HepG2 (cell line): ENCODE measurements around the gene MBTD1. TPM values are rescaled to one million over a fixed set of nuclear protein-coding genes. Genes with fewer than 3 reads are reported as not detected.
A peak's percentile ranks its signal among the peaks of the same experiment; 100 is the strongest.

ENCODE experiments used
- FOSL1 ChIP-seq: sonication (generic); formaldehyde crosslinking; IDR thresholded peaks from 2 replicates; pipeline ENCODE4 v1.9.0; 2021; ENCODE audit warnings: missing genetic modification reagents, borderline replicate concordance
- NFRKB ChIP-seq: fragments of 450-650 bp; IDR thresholded peaks from 2 replicates; pipeline ENCODE4 v1.6.1; 2017
- REL ChIP-seq: sonication (generic); formaldehyde crosslinking; conservative IDR thresholded peaks from 2 replicates; pipeline ENCODE4 v1.8.0; 2022; ENCODE audit warnings: mild to moderate bottlenecking, missing genetic modification reagents, moderate library complexity
- SNAI1 ChIP-seq: sonication (generic); formaldehyde crosslinking; IDR thresholded peaks from 2 replicates; pipeline ENCODE4 v1.5.0; 2020; ENCODE audit warnings: mild to moderate bottlenecking, missing genetic modification reagents, borderline replicate concordance
- SNAPC2 ChIP-seq: sonication (generic); formaldehyde crosslinking; IDR thresholded peaks from 2 replicates; pipeline ENCODE4 v1.8.1; 2022; ENCODE audit warnings: mild to moderate bottlenecking, missing genetic modification reagents
- TRIM24 ChIP-seq: sonication (generic); formaldehyde crosslinking; IDR thresholded peaks from 2 replicates; pipeline ENCODE4 v1.8.0; 2022; ENCODE audit warnings: mild to moderate bottlenecking, missing genetic modification reagents
- YEATS2 ChIP-seq: sonication (generic); formaldehyde crosslinking; IDR thresholded peaks from 2 replicates; pipeline ENCODE4 v1.4.0; 2020; ENCODE audit warnings: missing genetic modification reagents, borderline replicate concordance
- ZNF337 ChIP-seq: sonication (generic); formaldehyde crosslinking; IDR thresholded peaks from 2 replicates; pipeline ENCODE4 v1.5.1; 2020; ENCODE audit warnings: missing genetic modification reagents, low read depth, mild to moderate bottlenecking, borderline replicate concordance
- ZNF766 ChIP-seq: sonication (generic); formaldehyde crosslinking; IDR thresholded peaks from 2 replicates; pipeline ENCODE4 v1.5.0; 2020; ENCODE audit warnings: missing genetic modification reagents, borderline replicate concordance
- ZNF850 ChIP-seq: sonication (generic); formaldehyde crosslinking; conservative IDR thresholded peaks from 2 replicates; pipeline ENCODE4 v1.9.0; 2021; ENCODE audit warnings: mild to moderate bottlenecking, missing genetic modification reagents
- polyA plus RNA-seq, 8 experiments: library from polyadenylated mRNA; depleted of rRNA in 3 of 8; stranded (reverse) in 7 of 8; unstranded in 1 of 8; fragments of >200 nt; fragmentation: Illumina TruSeq in 4 of 8; extraction: Trizol in 4 of 8; gene quantifications; 2 replicates each; pipeline versions ENCODE4 v1.2.1 to v1.2.3, GENCODE V29; 2011 to 2016; ENCODE audit warnings: low read depth in 4 of 8, missing spikeins in 1 of 8, mixed read lengths in 1 of 8; ENCODE audit not compliant: insufficient read depth in 1 of 8
- total RNA-seq, 5 experiments: library from RNA; depleted of rRNA; stranded (reverse); fragments of >200 nt; fragmentation: Illumina TruSeq; extraction: Trizol; gene quantifications; 2 replicates each; pipeline ENCODE4 v1.2.3, GENCODE V29; 2016; ENCODE audit warnings: low read depth in 1 of 5
- TF ChIP-seq, protein P1 (sequence below): sonication (generic); formaldehyde crosslinking; IDR thresholded peaks from 2 replicates; pipeline ENCODE4 v1.5.0; 2020; ENCODE audit warnings: mild to moderate bottlenecking, missing genetic modification reagents
- TF ChIP-seq, protein P2 (sequence below): sonication (generic); formaldehyde crosslinking; IDR thresholded peaks from 2 replicates; pipeline ENCODE4 v1.4.0; 2020; ENCODE audit warnings: mild to moderate bottlenecking, missing genetic modification reagents
- TF ChIP-seq, protein P3 (sequence below): sonication (generic); formaldehyde crosslinking; IDR thresholded peaks from 2 replicates; pipeline ENCODE4 v1.8.0; 2022; ENCODE audit warnings: mild to moderate bottlenecking, missing genetic modification reagents, moderate library complexity
- TF ChIP-seq, protein P4 (sequence below): sonication (generic); formaldehyde crosslinking; IDR thresholded peaks from 2 replicates; pipeline ENCODE4 v1.5.0; 2020; ENCODE audit warnings: missing genetic modification reagents, mild to moderate bottlenecking, borderline replicate concordance
- TF ChIP-seq, protein P5 (sequence below): sonication (generic); formaldehyde crosslinking; IDR thresholded peaks from 2 replicates; pipeline ENCODE4 v1.9.0; 2021; ENCODE audit warnings: missing genetic modification reagents, mild to moderate bottlenecking, borderline replicate concordance

MBTD1 gene
- total and polyA plus RNA-seq, 2 of the 13 experiments (the other 11 are each of a cell fraction or from before 2014, with no cell fraction given) = 20.9 TPM

DNA sequence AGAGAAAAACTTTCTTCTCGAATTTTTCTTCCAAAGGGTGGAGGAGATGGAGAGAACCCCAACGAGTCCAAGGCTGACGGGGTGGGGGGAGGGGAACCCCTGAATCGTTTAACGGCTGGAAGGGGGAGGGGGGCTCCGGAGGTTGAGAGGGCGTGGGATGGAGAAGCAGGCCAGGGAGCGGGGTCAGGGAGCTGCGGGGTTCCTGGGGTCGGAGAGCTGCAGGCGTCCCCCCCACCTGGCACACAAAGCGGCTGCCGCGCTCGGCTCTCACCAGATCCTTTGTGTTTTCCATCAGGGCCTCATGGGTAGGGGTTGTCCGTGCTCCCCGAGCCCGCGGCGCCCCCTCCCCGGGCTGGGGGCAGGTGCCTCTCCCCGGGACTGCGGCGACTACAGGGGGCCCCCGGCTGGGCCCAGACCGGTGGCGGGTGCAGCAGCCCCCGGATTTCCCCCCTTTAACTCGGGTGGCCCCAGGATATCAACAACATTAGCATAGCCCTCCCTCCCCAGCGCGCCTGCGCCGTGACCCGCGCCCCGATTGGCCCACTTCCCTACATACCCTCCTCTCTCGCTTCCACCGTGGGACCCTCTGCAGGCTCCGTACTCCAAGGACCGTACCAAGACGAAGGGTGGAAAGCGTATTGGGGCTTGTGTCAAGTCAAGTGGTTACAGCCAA, at the start of gene MBTD1 (continued):
- TF ChIP-seq, protein P1, sequence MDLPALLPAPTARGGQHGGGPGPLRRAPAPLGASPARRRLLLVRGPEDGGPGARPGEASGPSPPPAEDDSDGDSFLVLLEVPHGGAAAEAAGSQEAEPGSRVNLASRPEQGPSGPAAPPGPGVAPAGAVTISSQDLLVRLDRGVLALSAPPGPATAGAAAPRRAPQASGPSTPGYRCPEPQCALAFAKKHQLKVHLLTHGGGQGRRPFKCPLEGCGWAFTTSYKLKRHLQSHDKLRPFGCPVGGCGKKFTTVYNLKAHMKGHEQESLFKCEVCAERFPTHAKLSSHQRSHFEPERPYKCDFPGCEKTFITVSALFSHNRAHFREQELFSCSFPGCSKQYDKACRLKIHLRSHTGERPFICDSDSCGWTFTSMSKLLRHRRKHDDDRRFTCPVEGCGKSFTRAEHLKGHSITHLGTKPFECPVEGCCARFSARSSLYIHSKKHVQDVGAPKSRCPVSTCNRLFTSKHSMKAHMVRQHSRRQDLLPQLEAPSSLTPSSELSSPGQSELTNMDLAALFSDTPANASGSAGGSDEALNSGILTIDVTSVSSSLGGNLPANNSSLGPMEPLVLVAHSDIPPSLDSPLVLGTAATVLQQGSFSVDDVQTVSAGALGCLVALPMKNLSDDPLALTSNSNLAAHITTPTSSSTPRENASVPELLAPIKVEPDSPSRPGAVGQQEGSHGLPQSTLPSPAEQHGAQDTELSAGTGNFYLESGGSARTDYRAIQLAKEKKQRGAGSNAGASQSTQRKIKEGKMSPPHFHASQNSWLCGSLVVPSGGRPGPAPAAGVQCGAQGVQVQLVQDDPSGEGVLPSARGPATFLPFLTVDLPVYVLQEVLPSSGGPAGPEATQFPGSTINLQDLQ = no peak; the same call in 1 of the 2 replicates
- TF ChIP-seq ZNF766 (no peak), SNAI1 (CRISPR knock-in tag) (no peak), ZNF337 (CRISPR knock-in tag) (no peak), SNAPC2 (CRISPR knock-in tag) (no peak), ZNF850 (no peak), FOSL1 (CRISPR knock-in tag) (no peak), NFRKB (no peak), YEATS2 (no peak; the same call in 1 of the 2 replicates), REL (CRISPR knock-in tag) (no peak), TRIM24 (CRISPR knock-in tag) (no peak)
- TF ChIP-seq, protein P2, sequence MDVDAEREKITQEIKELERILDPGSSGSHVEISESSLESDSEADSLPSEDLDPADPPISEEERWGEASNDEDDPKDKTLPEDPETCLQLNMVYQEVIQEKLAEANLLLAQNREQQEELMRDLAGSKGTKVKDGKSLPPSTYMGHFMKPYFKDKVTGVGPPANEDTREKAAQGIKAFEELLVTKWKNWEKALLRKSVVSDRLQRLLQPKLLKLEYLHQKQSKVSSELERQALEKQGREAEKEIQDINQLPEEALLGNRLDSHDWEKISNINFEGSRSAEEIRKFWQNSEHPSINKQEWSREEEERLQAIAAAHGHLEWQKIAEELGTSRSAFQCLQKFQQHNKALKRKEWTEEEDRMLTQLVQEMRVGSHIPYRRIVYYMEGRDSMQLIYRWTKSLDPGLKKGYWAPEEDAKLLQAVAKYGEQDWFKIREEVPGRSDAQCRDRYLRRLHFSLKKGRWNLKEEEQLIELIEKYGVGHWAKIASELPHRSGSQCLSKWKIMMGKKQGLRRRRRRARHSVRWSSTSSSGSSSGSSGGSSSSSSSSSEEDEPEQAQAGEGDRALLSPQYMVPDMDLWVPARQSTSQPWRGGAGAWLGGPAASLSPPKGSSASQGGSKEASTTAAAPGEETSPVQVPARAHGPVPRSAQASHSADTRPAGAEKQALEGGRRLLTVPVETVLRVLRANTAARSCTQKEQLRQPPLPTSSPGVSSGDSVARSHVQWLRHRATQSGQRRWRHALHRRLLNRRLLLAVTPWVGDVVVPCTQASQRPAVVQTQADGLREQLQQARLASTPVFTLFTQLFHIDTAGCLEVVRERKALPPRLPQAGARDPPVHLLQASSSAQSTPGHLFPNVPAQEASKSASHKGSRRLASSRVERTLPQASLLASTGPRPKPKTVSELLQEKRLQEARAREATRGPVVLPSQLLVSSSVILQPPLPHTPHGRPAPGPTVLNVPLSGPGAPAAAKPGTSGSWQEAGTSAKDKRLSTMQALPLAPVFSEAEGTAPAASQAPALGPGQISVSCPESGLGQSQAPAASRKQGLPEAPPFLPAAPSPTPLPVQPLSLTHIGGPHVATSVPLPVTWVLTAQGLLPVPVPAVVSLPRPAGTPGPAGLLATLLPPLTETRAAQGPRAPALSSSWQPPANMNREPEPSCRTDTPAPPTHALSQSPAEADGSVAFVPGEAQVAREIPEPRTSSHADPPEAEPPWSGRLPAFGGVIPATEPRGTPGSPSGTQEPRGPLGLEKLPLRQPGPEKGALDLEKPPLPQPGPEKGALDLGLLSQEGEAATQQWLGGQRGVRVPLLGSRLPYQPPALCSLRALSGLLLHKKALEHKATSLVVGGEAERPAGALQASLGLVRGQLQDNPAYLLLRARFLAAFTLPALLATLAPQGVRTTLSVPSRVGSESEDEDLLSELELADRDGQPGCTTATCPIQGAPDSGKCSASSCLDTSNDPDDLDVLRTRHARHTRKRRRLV (CRISPR knock-in tag) = peak; percentile 66; the same call in 1 of the 2 replicates
- TF ChIP-seq, protein P3, sequence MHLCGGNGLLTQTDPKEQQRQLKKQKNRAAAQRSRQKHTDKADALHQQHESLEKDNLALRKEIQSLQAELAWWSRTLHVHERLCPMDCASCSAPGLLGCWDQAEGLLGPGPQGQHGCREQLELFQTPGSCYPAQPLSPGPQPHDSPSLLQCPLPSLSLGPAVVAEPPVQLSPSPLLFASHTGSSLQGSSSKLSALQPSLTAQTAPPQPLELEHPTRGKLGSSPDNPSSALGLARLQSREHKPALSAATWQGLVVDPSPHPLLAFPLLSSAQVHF (CRISPR knock-in tag) = 0 out of 2 replicates have a peak, but pooled peaks have one; percentile 10
- TF ChIP-seq, protein P4, sequence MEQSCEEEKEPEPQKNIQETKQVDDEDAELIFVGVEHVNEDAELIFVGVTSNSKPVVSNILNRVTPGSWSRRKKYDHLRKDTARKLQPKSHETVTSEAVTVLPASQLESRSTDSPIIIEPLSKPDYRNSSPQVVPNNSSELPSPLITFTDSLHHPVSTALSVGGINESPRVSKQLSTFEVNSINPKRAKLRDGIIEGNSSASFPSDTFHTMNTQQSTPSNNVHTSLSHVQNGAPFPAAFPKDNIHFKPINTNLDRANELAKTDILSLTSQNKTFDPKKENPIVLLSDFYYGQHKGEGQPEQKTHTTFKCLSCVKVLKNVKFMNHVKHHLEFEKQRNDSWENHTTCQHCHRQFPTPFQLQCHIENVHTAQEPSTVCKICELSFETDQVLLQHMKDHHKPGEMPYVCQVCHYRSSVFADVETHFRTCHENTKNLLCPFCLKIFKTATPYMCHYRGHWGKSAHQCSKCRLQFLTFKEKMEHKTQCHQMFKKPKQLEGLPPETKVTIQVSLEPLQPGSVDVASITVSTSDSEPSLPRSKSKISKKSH (CRISPR knock-in tag) = no peak
- TF ChIP-seq, protein P5, sequence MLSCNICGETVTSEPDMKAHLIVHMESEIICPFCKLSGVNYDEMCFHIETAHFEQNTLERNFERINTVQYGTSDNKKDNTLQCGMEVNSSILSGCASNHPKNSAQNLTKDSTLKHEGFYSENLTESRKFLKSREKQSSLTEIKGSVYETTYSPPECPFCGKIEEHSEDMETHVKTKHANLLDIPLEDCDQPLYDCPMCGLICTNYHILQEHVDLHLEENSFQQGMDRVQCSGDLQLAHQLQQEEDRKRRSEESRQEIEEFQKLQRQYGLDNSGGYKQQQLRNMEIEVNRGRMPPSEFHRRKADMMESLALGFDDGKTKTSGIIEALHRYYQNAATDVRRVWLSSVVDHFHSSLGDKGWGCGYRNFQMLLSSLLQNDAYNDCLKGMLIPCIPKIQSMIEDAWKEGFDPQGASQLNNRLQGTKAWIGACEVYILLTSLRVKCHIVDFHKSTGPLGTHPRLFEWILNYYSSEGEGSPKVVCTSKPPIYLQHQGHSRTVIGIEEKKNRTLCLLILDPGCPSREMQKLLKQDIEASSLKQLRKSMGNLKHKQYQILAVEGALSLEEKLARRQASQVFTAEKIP (CRISPR knock-in tag) = no peak
